Stimulated activated CD8-positive, alpha-beta memory T cell treated with anti-CD3 and anti-CD28 coated beads, Interleukin-7, amount 100 ng/mL, for 1 hour (primary cell): ENCODE measurements around the gene C4orf50.
"Not testable (repeated sequence)": the region's sequence is repeated elsewhere in the genome, so short reads cannot be mapped to it uniquely, and the experiment has no call there.

Experiments
- DNase-seq, 2 donors: peaks; one replicate each; pipeline ENCODE4 v3.0.0-alpha.2; 2020; ENCODE audit warnings: low read depth in 2 of 2

Gene C4orf50

GRCh38 chr4:5858020-5858769, 160.0 kb downstream of the C4orf50 start:
- no peak for DNase-seq

DNA sequence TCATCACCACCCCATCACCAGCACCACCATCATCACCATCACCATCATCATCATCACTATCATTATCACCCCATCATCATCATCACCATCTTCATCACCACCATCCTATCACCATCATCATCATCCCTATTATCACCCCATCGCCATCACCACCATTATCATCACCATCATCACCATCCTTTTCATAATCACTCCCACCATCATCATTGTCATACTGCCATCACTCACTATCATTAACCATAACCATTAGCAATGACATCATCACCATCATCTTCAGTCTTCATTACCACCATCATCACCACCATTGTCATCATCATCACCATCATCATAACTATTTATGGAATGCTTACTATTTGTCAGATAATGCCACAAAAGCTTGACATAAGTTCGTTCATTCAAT, 161.0 kb downstream of the C4orf50 start:
- no peak for DNase-seq

DNA sequence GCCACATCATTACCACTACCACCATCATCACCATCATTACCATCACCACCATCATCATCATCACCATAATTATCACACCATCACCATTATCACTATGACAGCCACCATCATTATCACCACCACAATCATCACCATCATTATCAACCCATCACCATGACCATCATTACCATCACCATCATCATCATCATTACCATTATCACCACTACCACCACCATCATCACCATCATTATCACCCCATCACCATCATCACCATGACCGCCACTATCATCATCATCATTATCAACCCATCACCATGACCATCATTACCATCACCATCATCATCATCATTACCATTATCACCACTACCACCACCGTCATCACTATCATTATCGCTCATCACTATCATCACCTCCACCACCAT, 161.9 kb downstream of the C4orf50 start:
- DNase-seq: not testable (repeated sequence)

DNA sequence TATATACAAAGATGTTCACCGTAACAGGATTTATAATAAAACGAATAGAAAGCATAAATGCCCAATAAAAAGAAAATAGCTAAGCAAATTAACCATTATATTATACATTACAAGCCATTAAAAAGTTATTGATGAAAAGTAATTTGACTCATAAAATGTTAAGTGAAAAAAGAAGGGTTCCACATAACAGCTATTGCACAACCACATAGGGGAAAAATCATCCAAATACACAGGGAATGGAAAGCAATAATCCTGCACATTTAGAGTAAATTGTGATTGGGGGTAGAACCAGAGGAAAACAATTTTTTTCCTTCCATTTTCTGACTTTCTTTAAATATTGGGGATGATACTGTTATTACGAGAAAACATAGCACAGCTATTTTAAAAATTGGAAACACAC, 163.3 kb downstream of the C4orf50 start:
- no peak for DNase-seq

DNA sequence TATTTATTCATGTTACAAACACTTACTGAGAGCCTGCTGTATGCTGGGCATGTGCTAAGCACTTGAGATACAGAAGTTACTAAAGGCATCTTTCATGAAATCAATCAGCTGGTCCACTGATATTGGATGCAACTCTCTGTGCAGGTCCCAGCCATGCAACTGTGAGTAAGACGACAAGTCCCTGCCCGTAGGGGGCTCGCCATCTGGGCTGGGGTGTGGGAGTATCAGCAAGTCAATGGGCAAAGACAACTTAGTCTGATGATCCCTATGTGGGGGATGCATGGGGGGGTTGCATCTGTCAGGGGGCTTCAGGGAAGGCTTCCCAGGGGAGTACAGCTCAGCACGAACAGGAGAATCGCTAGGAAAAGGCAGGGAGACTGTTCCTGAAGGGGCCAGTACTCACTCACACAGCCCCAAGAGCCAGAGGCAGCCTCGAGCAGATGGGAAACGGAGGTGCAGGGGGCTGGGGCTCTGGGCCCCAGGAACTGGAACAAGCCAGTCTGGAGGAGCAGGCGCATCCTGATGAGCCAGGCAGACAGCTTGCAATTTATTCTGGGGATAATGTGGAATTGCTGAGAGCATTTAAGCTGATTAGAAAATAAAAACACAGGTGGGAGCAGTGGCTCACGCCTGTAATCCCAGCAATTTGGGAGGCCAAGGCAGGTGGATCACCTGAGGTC, 165.6 kb downstream of the C4orf50 start:
- no peak for DNase-seq

DNA sequence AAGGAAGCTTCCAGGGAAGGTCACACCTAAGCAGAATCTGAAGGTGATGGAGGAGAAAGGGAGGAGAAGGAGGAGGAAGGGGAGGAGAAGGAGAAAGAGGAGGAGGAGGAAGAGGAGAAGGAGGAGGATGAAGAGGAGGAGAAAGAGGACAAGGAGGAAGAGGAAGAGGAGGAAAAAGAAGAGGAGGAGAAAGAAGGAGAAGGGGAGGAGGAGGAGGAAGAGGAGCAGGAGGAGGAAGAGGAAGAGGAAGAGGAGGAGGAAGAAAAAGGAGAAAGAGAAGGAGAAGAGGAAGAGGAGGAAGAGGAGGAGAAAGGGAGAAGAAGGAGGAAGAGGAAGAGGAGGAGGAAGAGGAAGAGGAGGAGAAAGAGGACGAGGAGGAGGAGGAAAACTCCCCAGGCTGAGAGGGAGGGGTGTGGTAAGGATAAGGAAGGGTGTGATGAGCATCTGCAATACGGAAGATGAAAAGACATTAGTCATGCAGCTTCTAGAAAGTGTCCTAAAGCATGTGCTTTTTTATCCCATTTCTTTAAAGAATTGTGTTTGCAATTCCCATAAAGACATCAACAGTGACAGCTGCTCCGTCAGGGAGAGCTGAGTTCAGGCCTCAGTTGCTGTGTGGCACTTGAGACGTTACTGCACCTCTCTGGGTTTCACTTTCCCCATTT, 166.5 kb downstream of the C4orf50 start:
- DNase-seq: no peak
